HG03442 (cell line): ENCODE measurements around the gene CX3CR1.
"Not testable (repeated sequence)": the region's sequence is repeated elsewhere in the genome, so short reads cannot be mapped to it uniquely, and the experiment has no call there.

Source experiments
- ATAC-seq: cut with Tn5 transposase; IDR thresholded peaks from one replicate; pipeline ENCODE4 v1.9.1; 2021; ENCODE audit warnings: mild to moderate bottlenecking, moderate library complexity; ENCODE audit not compliant: unreplicated experiment

The CX3CR1 gene

GRCh38 chr3:39268549-39268900 is 11.3 kb downstream of the CX3CR1 start:
- no peak for ATAC-seq

- ATAC-seq = no peak
Measured at GRCh38 chr3:39267631-39268548, 11.9 kb downstream of the CX3CR1 start.

GRCh38 chr3:39264053-39264452 is 15.8 kb downstream of the CX3CR1 start:
- ATAC-seq = no peak

- no peak for ATAC-seq
Measured at GRCh38 chr3:39263576-39263975, 16.3 kb downstream of the CX3CR1 start.

GRCh38 chr3:39262846-39263245 is 17.0 kb downstream of the CX3CR1 start:
- ATAC-seq = no peak

DNA sequence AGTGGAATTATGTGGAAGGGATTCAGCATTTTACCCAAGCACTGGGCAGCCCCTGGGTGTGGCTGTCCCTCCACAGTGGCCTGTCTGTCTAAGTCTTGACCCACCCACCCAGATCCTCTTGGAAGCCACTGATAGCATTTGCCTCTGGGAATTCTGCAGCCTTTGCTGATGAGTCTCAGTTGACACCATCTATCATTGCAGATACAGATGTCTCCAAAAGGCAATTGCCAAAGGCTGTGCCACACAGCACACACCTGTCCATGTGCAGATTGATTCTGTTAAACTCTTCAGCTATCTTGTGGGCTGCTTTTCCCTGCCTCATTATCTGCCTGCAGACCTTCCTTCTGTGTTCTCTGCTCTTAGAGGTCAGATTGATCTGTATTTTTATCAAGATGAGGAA is 18.1 kb downstream of the CX3CR1 start:
- no peak for ATAC-seq

GRCh38 chr3:39260957-39261356 is 18.9 kb downstream of the CX3CR1 start:
- peak; percentile 77 for ATAC-seq

DNA sequence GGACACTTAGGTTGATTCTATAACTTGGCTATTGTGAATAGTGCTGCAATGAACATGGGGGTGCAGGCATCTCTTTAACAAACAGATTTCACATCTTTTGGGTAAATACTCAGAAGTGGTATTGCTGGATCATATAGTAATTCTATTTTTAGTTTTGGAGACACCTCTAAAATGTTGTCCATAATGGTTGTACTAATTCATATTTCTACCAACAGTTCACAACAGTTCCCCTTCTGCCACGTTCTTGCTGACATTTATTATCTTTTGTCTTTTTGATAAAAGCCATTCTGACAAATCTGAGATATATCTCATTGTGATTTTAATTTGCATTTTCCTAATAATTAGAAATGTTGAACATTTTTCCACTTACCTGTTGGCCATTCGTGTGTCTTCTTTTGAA is 19.5 kb downstream of the CX3CR1 start:
- no peak for ATAC-seq

- peak; percentile 99 for ATAC-seq
Measured at GRCh38 chr3:39255503-39256325, 24.1 kb downstream of the CX3CR1 start.

- no peak for ATAC-seq
Measured at GRCh38 chr3:39254806-39255449, 24.9 kb downstream of the CX3CR1 start.

- ATAC-seq = no peak
Measured at GRCh38 chr3:39251576-39251975, 28.3 kb downstream of the CX3CR1 start.

GRCh38 chr3:39250116-39250747 is 29.6 kb downstream of the CX3CR1 start:
- no peak for ATAC-seq

- ATAC-seq = peak; percentile 59
Measured at GRCh38 chr3:39249453-39250115, 30.3 kb downstream of the CX3CR1 start.

DNA sequence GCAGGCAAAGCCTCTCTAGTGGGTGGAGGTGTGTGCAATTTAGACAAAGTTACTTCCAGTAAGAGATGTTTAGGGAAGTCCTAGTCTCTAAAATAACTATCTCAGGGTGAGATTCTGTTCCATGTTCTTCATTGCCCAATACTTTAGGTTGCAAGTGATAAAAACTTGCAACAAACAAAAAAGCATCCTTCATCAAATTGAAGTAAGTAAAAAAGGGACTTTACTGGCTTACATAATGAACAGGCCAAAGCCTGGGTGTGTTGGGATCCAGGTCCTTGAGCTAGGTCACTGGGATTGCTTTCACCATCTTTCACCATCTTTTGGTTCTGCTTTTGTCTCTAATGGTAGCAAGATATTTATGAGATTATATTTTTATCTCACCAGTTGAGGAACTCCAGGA is 38.3 kb downstream of the CX3CR1 start:
- no peak for ATAC-seq

DNA sequence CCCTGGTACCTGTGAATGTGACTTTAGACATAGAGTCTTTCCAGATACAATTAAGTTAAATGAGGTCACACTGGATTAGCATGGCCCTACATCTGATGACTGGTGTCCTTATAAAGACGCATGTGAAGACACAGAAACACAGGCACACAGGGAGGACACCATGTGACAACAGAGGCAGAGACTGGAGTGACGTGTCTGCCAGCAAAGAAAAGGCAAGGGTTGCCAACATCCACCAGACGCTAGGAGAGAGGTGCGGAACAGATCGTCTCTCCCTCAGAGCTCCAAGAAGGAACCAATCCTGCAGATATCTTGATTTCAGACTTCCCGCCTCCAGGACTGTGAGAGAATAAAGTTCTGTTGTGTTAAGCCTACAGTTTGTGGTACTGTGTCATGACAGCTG is 42.8 kb downstream of the CX3CR1 start:
- no peak for ATAC-seq

DNA sequence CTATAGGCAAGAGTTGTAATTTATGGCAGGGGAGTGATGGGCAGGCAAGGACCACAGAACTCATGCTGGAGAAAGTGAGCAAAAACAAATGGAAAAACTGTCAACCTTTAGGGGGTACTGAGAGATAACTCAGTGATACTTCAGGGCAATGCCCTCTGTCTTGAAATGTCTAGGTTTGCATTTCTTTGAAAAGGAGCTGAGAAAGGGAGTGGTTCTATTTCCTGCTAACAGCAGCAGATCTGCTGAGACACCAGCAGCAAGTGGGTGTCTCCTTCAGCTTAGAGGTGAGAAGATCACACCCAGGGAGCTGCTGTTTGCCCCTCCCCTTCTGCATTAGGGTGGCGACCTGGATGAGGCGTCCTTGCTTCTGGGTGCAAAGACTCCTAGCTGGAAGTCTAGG is 45.2 kb downstream of the CX3CR1 start:
- ATAC-seq = no peak

DNA sequence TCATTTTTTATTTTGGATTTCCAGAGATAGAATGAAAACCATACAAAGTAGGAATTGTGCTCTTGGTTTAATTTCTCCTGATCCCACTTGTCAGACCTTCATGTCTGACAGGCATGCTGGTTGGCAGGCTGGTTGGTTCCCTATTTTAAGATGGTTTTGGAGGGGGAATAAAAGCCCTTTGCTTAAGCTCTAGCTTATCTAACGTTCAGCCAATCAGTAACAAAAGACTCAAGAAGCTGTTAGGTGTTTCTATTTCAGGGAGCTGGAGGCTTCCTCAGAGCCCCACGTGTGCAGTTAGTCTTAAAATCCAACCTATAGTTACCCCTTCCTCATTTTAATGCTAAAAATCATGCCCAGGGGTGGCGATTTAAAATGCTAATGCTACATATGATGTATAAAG is 47.0 kb downstream of the CX3CR1 start:
- no peak for ATAC-seq

DNA sequence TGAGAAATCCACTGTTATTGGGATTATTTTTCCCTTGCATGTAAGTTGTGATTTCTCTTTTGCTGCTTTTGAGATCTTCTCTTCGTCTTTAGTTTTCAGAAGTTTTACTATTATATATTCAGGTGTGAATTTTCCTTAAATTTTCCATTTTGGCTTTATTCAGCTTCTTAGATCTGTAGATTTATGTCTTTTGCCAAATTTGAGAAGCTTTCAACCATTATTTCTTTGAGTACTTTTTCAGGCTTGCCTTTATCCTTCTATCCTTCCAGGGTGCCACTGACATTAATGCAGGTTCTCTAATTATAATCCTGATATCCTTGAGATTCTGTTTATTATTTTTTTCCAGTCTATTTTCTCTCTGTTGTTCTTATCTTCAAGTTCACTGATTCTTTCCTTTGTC is 49.4 kb downstream of the CX3CR1 start:
- no peak for ATAC-seq

DNA sequence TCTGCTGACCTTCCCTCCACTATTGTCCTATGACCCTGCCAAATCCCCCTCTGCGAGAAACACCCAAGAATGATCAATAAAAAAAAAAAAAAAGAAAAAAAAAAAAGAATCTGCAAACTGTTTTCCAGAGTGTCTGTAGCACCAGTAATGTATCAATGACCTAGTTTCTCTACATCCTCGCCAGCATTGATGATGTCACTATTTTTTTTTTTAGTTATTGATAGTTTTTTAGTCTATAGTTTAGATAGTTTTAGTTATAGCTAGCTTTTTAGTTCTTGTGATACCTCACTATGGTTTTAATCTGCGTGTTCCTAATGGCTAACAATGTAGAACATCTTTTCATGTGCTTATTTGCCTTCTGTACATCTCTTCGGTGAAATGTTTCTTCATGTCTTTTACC is 51.3 kb downstream of the CX3CR1 start:
- ATAC-seq = no peak

DNA sequence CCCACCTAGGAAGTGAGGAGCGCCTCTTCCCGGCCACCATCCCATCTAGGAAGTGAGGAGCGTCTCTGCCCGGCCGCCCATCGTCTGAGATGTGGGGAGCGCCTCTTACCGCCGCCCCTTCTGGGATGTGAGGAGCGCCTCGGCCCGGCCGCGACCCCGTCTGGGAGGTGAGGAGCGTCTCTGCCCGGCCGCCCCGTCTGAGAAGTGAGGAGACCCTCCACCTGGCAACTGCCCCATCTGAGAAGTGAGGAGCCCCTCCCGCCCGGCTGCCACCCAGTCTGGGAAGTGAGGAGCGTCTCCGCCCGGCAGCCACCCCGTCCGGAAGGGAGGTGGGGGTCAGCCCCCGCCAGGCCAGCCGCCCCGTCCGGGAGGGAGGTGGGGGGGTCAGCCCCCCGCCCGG is 52.2 kb downstream of the CX3CR1 start:
- not testable (repeated sequence) for ATAC-seq
